Measurements from ENCODE around the gene PHLDB2.

DNA sequence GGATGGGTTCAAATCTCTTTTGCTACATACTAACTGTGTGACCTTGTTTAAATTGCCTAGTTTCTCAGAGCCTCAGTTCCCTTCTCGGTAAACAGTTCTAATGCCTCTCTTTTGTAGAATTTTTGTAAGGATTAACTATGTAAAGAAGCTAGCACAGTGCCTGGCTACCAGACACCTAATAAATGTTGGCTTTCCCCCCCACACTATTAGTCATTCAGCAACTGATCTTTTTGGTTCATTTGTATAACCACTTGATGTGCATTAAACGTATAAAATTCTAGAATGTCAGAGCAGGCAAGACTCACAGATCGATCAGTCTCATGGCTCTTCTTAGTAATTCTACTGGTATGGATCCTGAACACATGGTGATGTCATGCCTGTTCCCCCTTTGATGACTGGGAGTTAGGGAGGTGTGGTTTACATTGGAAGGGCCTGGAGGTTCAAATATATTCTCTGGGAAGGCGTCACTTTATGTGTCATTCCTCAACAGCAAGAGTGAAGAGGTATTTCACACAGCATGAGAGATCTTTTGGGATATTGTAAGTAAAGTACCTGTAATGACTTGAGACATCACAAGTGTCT is 146.1 kb downstream of the PHLDB2 start:
- TF ChIP-seq ZC3H10 (CRISPR knock-in tag; IDR thresholded peaks at IDR 0.05) (no peak), ZFP3 (CRISPR knock-in tag; IDR thresholded peaks at IDR 0.05) (no peak), GLIS3 (CRISPR knock-in tag; IDR thresholded peaks at IDR 0.05) (no peak), OSR1 (CRISPR knock-in tag; IDR thresholded peaks at IDR 0.05) (no peak), SNAI2 (CRISPR knock-in tag; IDR thresholded peaks at IDR 0.05) (no peak), TOX (CRISPR knock-in tag; IDR thresholded peaks at IDR 0.05; ENCODE audit: borderline replicate concordance) (no peak), TSHZ2 (CRISPR knock-in tag; IDR thresholded peaks at IDR 0.05) (no peak), PPARA (CRISPR knock-in tag; IDR thresholded peaks at IDR 0.05; ENCODE audit: borderline replicate concordance) (no peak)
- TF ChIP-seq, protein P1, sequence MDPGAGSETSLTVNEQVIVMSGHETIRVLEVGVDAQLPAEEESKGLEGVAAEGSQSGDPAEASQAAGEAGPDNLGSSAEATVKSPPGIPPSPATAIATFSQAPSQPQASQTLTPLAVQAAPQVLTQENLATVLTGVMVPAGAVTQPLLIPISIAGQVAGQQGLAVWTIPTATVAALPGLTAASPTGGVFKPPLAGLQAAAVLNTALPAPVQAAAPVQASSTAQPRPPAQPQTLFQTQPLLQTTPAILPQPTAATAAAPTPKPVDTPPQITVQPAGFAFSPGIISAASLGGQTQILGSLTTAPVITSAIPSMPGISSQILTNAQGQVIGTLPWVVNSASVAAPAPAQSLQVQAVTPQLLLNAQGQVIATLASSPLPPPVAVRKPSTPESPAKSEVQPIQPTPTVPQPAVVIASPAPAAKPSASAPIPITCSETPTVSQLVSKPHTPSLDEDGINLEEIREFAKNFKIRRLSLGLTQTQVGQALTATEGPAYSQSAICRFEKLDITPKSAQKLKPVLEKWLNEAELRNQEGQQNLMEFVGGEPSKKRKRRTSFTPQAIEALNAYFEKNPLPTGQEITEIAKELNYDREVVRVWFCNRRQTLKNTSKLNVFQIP (CRISPR knock-in tag; IDR thresholded peaks at IDR 0.05; ENCODE audit: borderline replicate concordance, low read depth): no peak
- TF ChIP-seq, protein P2, sequence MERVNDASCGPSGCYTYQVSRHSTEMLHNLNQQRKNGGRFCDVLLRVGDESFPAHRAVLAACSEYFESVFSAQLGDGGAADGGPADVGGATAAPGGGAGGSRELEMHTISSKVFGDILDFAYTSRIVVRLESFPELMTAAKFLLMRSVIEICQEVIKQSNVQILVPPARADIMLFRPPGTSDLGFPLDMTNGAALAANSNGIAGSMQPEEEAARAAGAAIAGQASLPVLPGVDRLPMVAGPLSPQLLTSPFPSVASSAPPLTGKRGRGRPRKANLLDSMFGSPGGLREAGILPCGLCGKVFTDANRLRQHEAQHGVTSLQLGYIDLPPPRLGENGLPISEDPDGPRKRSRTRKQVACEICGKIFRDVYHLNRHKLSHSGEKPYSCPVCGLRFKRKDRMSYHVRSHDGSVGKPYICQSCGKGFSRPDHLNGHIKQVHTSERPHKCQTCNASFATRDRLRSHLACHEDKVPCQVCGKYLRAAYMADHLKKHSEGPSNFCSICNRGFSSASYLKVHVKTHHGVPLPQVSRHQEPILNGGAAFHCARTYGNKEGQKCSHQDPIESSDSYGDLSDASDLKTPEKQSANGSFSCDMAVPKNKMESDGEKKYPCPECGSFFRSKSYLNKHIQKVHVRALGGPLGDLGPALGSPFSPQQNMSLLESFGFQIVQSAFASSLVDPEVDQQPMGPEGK (CRISPR knock-in tag; IDR thresholded peaks at IDR 0.05; ENCODE audit: borderline replicate concordance): no peak
